Ovary (tissue), 9 donors: ENCODE measurements around the gene PDE4C. TPM values are rescaled to one million over a fixed set of nuclear protein-coding genes. Genes with fewer than 3 reads are reported as not detected.

Experiments used
- DNase-seq, 5 donors: peaks; one replicate each; pipeline ENCODE4 v3.0.0-alpha.2; 2019 to 2020
- H3K27ac ChIP-seq, 2 donors: fragments of 200-600 bp; one replicate each; pipeline versions ENCODE4 v1.5.1 to v1.8.0; 2019 to 2022
- H3K27me3 ChIP-seq: fragments of 200-600 bp; one replicate; pipeline ENCODE4 v1.8.0; 2022
- H3K36me3 ChIP-seq: fragments of 200-600 bp; sonication (generic); one replicate; pipeline ENCODE4 v1.5.1; 2019
- H3K4me1 ChIP-seq: one replicate; pipeline ENCODE4 v1.8.1; 2013; ENCODE audit warnings: mild to moderate bottlenecking, moderate library complexity; ENCODE audit not compliant: insufficient read depth
- H3K4me3 ChIP-seq: fragments of 200-600 bp; sonication (generic); one replicate; pipeline ENCODE4 v1.5.1; 2017
- H3K9me3 ChIP-seq, 2 donors: fragments of 200-600 bp in 1 of 2; sonication (generic) in 1 of 2; one replicate each; pipeline versions ENCODE4 v1.5.1 to v1.8.1; 2013 to 2019; ENCODE audit warnings: mild to moderate bottlenecking in 1 of 2, moderate library complexity in 1 of 2
- CTCF ChIP-seq, 3 donors: fragments of 450-650 bp in 2 of 3; fragments of 200-600 bp in 1 of 3; IDR thresholded peaks; one replicate each; pipeline versions ENCODE4 v1.5.1 to v1.8.0; 2016 to 2022; ENCODE audit warnings: antibody characterized with exemption in 3 of 3, mild to moderate bottlenecking in 1 of 3
- EP300 ChIP-seq: sonication (generic); formaldehyde crosslinking; IDR thresholded peaks from one replicate; pipeline ENCODE4 v1.6.1; 2017; ENCODE audit warnings: antibody characterized with exemption
- POLR2A ChIP-seq: fragments of 450-650 bp; IDR thresholded peaks from one replicate; pipeline ENCODE4 v1.6.1; 2017; ENCODE audit warnings: antibody characterized with exemption, mild to moderate bottlenecking, moderate library complexity
- WGBS, 3 donors: extraction: QIAGEN DNeasy Blood & Tissue Kit in 1 of 3; methylation state at CpG; one replicate each; pipeline versions ENCODE4 v1.1.5 to v1.1.7; 2013 to 2017; 5-methylcytosine and 5-hydroxymethylcytosine counted together
- intact Hi-C, 4 donors: fragments of 100-400 bp; cut with DNase I; formaldehyde crosslinking; loops; one replicate each; pipeline versions ENCODE4 v1.11.0 to v1.15.1; 2022 to 2023
- polyA plus RNA-seq, 2 donors: library from polyadenylated mRNA; stranded (reverse); fragments of 200-250 nt in 1 of 2; fragments of 350-450 nt in 1 of 2; fragmentation: Illumina TruSeq in 1 of 2; extraction: RNeasy Lipid Tissue Mini Kit (QIAGEN cat#74804) in 1 of 2; gene quantifications; one replicate each; pipeline ENCODE4 v1.2.3, GENCODE V29; 2013 to 2014
- total RNA-seq, 7 donors: library from RNA; depleted of rRNA in 2 of 7; stranded (reverse); fragments of >200 nt in 2 of 7; fragmentation: NEBNext Ultra II Directional in 3 of 7; extraction: Animal tissue kit (Norgen Biotek cat#: 25700) in 3 of 7; gene quantifications; one replicate each; pipeline versions ENCODE4 v1.1.0 to v1.2.4, GENCODE V29; 2016 to 2023
- donor health status: DM: no; HTN: no; CAD: no; lungs with moderate emphysema.
- donor health status: DM: no; HTN: no; CAD: no.
- donor health status: Bipolar disorder and iron deficiency.
- donor health status: DM: yes; HTN: yes; CAD: no.
- donor health status: DM: no; HTN: no; CAD: no.
- donor health status: DM: yes; HTN: yes; CAD: no.

The PDE4C gene
- total and polyA plus RNA-seq, 9 donors, result 0.50 to 1.7 (median 0.98) TPM; not detected in 1

- no peaks in the 10 kb centered on the region for H3K36me3 ChIP-seq
- H3K27ac ChIP-seq, result no peak overlapping the region
- intact Hi-C loops, result loop anchor here in 1 of 4 donors (10.0 kb wide), 1 partner anchor 66 kb away; the partner anchor contains the start of gene PIK3R2
- WGBS, 3 donors, result 4 to 16% (median 8%) methylated on average over 16 to 33 of the region's 33 CpGs
- DNase-seq, result no peak
- no peak overlapping the region for H3K4me3 ChIP-seq
- peaks cover 6% of the 10 kb centered on the region for H3K4me1 ChIP-seq
- no peak for TF ChIP-seq EP300
- no peak for TF ChIP-seq CTCF (IDR thresholded peaks at IDR 0.05)
- no peak for TF ChIP-seq POLR2A
- no peaks in the 10 kb centered on the region for H3K9me3 ChIP-seq
- H3K27me3 ChIP-seq, result no peaks in the 10 kb centered on the region
These were observed 5.5 kb downstream of the PDE4C start for GRCh38 chr19:18220632-18221275.

GRCh38 chr19:18219911-18220631, 6.2 kb downstream of the PDE4C start:
- WGBS, 3 donors, result 49 to 59% (median 54%) methylated on average over 28 of the region's 28 CpGs
- intact Hi-C loops, result loop anchor here in 2 of 4 donors (10.0 kb wide), 2 partner anchors 45 to 65 kb away; partner anchors contain the start of gene PIK3R2 (in 1 of the 2)
- DNase-seq, result no peak
- Histone ChIP-seq H3K4me1 (peaks cover 4% of the 10 kb centered on the region), H3K27ac (no peak overlapping the region), H3K36me3 (no peaks in the 10 kb centered on the region), H3K27me3 (no peaks in the 10 kb centered on the region), H3K4me3 (no peak overlapping the region), H3K9me3 (no peaks in the 10 kb centered on the region)
- no peak for TF ChIP-seq EP300
- no peak for TF ChIP-seq CTCF (IDR thresholded peaks at IDR 0.05)
- TF ChIP-seq POLR2A, result no peak

- Histone ChIP-seq H3K27ac (no peak overlapping the region), H3K4me1 (no peaks in the 10 kb centered on the region), H3K4me3 (no peak overlapping the region), H3K9me3 (no peaks in the 10 kb centered on the region), H3K27me3 (no peaks in the 10 kb centered on the region), H3K36me3 (no peaks in the 10 kb centered on the region)
- TF ChIP-seq EP300, result no peak
- no peak for TF ChIP-seq CTCF (IDR thresholded peaks at IDR 0.05)
- no peak for TF ChIP-seq POLR2A
- DNase-seq, result no peak
- intact Hi-C loops, result loop anchor here in 1 of 4 donors (10.0 kb wide), 1 partner anchor 46 kb away; no protein-coding TSS in a partner anchor
- whole genome bisulfite sequencing, 3 donors, result 75 to 94% (median 81%) methylated on average over 3 of the region's 3 CpGs
These were observed 7.6 kb downstream of the PDE4C start for GRCh38 chr19:18218600-18218999.

- no peak overlapping the region for H3K27ac ChIP-seq
- no peaks in the 10 kb centered on the region for H3K4me1 ChIP-seq
- TF ChIP-seq POLR2A (no peak), CTCF (IDR thresholded peaks at IDR 0.05) (no peak), EP300 (no peak)
- H3K9me3 ChIP-seq, result no peaks in the 10 kb centered on the region
- WGBS, 3 donors, result 79 to 83% (median 81%) methylated on average over 17 of the region's 17 CpGs
- no peak overlapping the region for H3K4me3 ChIP-seq
- no peak for DNase-seq
- intact Hi-C loops, result loop anchor here in 1 of 4 donors (10.0 kb wide), 1 partner anchor 47 kb away; no protein-coding TSS in a partner anchor
- H3K27me3 ChIP-seq, result no peaks in the 10 kb centered on the region
- no peaks in the 10 kb centered on the region for H3K36me3 ChIP-seq
These were observed 8.1 kb downstream of the PDE4C start for GRCh38 chr19:18218159-18218558.
